PFSK-1 (cell line): Measurements from ENCODE around the gene SLFN5.

Source experiments
- FOXP2 ChIP-seq: optimal IDR thresholded peaks from 2 replicates; pipeline ENCODE3; 2011; ENCODE audit warnings: borderline replicate concordance, control low read depth, inconsistent platforms; ENCODE audit not compliant: insufficient read depth; ENCODE audit errors: extremely low read length, extremely low read depth
- POLR2AphosphoS5 ChIP-seq: IDR thresholded peaks from 2 replicates; pipeline ENCODE4 v1.6.1; 2012; ENCODE audit warnings: low read depth, mild to moderate bottlenecking, control low read depth, low read length, moderate library complexity
- SIN3A ChIP-seq: IDR thresholded peaks from 2 replicates; pipeline ENCODE4 v1.6.1; 2012; ENCODE audit warnings: mild to moderate bottlenecking, low read length, moderate library complexity, borderline replicate concordance; ENCODE audit not compliant: insufficient read depth
- TAF1 ChIP-seq: IDR thresholded peaks from 2 replicates; pipeline ENCODE4 v1.6.1; 2012; ENCODE audit warnings: low read length, control low read depth, borderline replicate concordance; ENCODE audit not compliant: insufficient read depth
- TF ChIP-seq, protein P1 (sequence below), 2 experiments: IDR thresholded peaks; 2 replicates each; pipeline versions ENCODE4 v1.6.1 to v1.8.0; 2011 to 2012; ENCODE audit warnings: low read depth in 2 of 2, low read length in 2 of 2, control low read depth in 1 of 2, inconsistent platforms in 1 of 2, mild to moderate bottlenecking in 1 of 2, moderate library complexity in 1 of 2; ENCODE audit not compliant: insufficient read depth in 1 of 2

Gene SLFN5

DNA sequence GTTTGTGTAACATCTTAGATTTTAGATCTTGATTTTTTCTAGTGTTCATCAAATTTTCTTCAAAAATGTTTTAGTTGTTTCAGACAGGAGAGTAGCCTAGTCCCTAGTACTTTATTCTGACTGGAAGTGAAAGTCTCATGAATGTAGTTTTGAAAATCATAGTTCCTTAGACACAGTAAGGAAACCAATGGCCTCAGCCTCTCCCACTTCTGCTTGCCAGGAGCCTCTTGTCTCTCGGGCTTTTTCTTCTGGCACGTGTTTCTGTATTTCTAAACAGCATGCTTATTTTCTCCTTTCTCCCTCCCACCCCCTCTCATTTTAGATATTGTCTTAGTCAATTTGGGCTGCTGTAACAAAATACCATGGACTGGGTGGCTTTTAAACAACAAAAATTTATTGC, 9.8 kb downstream of the SLFN5 start:
- TF ChIP-seq FOXP2 (no peak), SIN3A (no peak), TAF1 (no peak), POLR2AphosphoS5 (no peak)
- TF ChIP-seq, protein P1, sequence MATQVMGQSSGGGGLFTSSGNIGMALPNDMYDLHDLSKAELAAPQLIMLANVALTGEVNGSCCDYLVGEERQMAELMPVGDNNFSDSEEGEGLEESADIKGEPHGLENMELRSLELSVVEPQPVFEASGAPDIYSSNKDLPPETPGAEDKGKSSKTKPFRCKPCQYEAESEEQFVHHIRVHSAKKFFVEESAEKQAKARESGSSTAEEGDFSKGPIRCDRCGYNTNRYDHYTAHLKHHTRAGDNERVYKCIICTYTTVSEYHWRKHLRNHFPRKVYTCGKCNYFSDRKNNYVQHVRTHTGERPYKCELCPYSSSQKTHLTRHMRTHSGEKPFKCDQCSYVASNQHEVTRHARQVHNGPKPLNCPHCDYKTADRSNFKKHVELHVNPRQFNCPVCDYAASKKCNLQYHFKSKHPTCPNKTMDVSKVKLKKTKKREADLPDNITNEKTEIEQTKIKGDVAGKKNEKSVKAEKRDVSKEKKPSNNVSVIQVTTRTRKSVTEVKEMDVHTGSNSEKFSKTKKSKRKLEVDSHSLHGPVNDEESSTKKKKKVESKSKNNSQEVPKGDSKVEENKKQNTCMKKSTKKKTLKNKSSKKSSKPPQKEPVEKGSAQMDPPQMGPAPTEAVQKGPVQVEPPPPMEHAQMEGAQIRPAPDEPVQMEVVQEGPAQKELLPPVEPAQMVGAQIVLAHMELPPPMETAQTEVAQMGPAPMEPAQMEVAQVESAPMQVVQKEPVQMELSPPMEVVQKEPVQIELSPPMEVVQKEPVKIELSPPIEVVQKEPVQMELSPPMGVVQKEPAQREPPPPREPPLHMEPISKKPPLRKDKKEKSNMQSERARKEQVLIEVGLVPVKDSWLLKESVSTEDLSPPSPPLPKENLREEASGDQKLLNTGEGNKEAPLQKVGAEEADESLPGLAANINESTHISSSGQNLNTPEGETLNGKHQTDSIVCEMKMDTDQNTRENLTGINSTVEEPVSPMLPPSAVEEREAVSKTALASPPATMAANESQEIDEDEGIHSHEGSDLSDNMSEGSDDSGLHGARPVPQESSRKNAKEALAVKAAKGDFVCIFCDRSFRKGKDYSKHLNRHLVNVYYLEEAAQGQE (IDR thresholded peaks at IDR 0.05; ENCODE audit: insufficient read depth in 1 of 2, low read depth in 2 of 2, low read length in 2 of 2), result no peak

DNA sequence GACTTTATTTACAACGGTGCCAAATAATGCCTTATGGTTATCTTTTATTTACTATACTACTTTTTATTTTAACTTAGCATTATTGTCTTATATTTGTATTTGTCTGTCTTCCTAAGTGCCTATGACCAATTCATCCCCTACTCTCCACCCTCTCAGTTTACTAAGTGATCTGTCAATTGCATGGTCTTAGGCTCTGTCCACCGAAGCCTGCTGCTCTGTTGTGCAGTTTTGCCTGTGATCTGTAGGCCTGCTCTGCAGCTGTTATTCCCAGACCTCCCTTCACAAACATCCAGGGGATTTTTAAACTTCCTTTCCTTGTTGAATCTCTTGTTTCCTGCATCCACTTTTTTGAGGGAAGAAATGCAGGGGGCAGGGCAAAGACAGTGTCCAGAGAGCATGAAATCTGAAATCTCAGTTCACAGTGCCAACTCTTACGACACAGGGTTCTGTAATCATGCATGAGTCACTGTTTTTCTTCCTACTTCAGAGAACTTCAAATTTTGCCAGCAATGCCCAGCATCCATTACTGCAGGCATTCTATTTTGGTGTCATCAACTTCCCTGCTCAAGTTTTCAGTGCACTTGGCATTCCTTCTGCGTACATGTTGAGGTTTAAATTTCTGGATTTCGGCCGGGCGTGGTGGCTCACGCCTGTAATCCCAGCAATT, 11.4 kb downstream of the SLFN5 start:
- TF ChIP-seq SIN3A, result peak; percentile 60; the same call in 1 of the 2 replicates
- TF ChIP-seq POLR2AphosphoS5, result no peak
- TF ChIP-seq, protein P1 (IDR thresholded peaks at IDR 0.05; ENCODE audit: insufficient read depth in 1 of 2, low read depth in 2 of 2, low read length in 2 of 2), result peak in 1 of 2 experiments; percentile 48; a peak in 1 of 4 replicates
- no peak for TF ChIP-seq FOXP2
- TF ChIP-seq TAF1, result no peak

DNA sequence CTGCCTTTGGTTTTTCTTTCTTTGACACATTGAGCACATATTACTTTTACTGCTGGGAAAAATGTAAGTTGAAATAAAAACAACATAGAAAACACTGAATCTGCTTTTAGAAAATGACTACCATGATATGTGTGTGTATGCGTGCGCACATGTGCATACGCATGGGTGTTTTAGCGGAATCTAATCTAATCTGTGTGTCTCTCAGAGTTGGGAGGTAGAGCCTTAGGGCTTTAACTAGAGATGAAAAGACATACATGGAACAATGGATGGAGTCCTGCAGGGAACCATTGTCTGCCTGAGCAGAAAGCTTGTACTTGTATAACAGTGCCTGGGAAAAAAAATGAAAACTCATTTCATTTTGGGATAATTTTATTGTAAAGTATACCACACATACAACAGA, 12.4 kb downstream of the SLFN5 start:
- TF ChIP-seq, protein P1 (IDR thresholded peaks at IDR 0.05; ENCODE audit: insufficient read depth in 1 of 2, low read depth in 2 of 2, low read length in 2 of 2), result no peak
- no peak for TF ChIP-seq SIN3A
- no peak for TF ChIP-seq TAF1
- TF ChIP-seq POLR2AphosphoS5, result no peak
- no peak for TF ChIP-seq FOXP2

DNA sequence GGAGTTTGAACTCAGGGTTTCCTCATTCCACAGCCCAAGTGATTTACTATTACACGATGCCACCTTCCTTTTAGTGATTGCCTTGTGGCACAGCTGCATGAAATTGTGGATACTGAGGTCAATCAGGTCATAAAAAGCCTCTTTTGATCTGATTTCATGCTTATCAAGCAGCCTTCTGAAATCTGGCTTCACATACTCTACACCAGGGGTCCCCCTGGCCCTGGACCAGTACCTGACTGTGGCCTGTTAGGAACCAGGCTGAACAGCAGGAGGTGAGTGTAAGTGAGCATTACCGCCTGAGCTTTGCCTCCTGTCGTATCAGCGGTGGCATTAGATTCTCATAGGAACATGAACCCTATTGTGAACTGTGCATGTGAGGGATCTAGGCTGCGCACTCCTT, 13.8 kb downstream of the SLFN5 start:
- TF ChIP-seq SIN3A (no peak), POLR2AphosphoS5 (no peak), FOXP2 (no peak)
- TF ChIP-seq, protein P1 (IDR thresholded peaks at IDR 0.05; ENCODE audit: insufficient read depth in 1 of 2, low read depth in 2 of 2, low read length in 2 of 2), result no peak
